GM18499 (cell line): ENCODE measurements around the gene CAMTA1.

ENCODE experiments used
- ATAC-seq: cut with Tn5 transposase; IDR thresholded peaks from one replicate; pipeline ENCODE4 v1.9.1; 2021; ENCODE audit warnings: moderate number of reproducible peaks; ENCODE audit not compliant: insufficient read depth, unreplicated experiment

Gene CAMTA1

DNA sequence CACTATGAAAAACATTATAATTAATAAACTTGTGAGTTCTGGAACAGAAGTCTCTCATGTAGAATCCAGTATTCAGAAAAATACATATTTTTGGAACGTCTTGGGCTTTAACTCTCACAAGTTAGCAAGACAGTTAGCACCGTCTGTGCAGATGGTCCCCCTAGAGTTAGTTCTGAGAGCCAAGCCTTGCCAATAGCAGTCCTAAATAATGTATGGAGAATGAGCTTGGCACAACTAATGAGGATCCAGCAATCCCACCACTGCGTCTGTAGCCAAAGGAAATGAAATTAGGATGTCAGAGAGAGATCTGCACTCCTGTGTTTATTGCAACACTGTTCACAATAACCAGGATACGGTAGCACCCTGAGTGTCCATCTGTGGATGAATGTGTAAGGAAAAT lies 931.3 kb downstream of the CAMTA1 start:
- no peak for ATAC-seq

DNA sequence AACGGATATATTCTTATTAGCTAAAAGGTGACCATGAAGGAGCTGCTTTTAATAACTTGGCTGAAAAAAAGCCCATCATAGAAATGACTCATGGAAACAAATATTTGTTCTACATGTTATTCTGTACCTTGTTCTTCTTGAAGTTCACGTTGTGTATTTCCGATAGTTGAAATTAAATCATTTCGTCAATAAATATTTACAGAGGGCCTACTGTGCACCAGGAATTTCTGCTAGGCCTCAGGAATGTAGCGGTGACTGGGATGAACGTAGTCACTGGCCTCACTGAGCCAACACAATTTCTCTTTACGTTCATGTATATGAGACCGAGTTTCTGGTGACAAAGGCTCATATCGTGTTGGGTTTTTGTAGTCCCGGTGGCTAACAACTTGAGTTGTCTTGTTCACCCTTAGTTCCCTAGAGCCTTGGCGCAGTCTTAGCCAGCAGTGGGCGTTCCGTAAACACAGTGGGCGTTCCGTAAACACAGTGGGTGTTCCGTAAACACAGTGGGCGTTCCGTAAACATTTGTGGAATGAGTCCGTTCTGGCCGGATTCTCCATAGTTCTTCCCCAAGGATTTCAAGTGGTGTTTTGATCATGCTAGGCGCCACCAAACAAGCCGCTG lies 932.6 kb downstream of the CAMTA1 start:
- no peak for ATAC-seq

DNA sequence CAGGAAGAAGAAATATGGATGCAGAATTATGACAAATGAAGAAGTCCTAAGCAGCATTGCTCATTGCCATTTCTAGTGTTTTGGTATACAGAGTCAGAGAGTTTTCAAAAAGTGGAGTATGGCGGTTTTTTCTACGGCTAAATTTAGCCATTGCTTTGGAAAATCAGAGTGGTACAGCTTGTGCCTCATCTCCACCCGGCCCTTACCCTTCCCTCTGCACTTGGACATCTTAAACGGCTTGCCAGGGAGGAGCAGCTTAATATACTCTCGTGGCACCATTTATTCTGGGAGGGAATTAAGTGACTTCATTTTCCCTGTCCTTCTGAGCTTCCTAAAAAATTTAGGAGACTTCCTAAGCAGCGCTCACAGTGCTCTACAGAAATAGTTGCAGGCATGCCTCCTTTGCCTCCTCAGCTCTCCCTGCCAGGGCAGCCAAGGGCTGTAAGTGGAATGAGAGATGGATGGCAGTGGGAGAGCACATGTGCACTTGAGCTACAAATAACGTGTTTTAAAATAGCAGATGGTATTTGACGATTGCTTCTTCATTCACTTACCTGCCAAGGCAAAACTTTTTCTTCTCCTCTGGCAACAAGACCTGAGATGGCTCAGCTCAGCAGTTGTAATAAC lies 934.3 kb downstream of the CAMTA1 start:
- ATAC-seq, result no peak

DNA sequence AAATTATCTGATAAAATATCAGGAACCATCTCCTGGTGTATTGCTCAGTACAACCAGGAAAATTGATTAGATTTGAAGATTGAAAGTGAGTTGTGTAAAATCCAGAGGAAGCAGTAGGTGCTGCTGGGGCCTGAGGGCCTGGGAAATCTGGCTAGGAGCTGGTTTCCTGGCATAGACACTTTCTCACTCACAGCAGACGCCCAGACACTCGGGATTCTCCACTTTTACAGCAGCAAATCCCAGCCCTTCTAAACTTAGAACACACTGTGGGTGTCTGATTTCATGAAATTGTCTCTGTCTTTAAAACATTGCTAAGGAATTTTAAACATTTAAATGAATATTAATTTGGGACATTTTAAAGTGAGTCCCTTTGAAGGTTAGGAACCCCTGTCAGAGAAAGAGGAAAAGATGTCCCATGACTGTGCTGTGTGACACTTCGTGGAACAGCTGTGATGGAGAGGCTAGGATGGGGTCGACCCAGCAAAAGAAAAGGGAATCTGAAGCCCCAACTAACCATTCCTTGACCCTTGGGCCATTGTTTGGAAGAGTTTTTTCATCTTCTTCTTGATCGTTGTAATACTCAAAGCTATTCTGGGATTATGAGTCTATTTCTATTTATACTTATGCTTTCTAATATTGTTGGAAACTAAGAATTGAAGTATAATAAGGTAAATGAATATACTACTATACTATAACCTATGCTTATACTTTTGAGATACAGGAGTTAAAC lies 936.9 kb downstream of the CAMTA1 start:
- ATAC-seq, result no peak

DNA sequence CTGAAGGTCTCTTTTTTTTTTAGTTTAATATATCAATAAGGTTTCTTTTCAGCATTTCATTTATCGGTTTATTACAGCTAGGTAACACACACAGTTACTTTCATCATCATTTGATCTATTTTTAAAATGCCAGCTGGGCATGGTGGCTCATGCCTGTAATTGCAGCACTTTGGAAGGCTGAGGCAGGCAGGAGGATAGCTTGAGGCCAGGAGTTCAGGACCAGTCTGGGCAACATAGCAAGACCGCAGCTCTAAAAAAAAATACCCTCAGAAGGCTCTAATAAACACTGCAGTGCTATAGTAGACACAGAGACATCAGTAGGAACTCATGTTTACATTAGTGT lies 937.4 kb downstream of the CAMTA1 start:
- no peak for ATAC-seq

DNA sequence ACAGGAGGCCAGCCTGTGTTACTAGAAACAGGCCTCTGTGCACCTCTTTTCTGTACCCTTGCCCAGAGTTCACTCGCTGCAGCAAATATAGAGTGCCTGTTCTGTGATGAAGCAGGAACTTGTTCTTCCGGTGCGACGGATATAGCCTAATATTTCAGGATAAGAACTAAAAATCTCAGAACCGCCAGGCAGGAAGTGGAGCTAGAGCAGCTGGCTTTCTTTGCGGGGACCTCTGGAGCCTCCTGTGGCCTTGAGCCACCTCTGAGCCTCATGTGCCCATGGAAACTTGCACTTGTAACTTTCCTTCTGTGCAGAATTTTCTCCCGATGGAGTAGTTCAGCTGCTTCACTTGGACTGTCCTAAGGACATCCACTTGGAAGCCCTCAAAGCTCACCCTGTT lies 941.4 kb downstream of the CAMTA1 start:
- ATAC-seq, result no peak

DNA sequence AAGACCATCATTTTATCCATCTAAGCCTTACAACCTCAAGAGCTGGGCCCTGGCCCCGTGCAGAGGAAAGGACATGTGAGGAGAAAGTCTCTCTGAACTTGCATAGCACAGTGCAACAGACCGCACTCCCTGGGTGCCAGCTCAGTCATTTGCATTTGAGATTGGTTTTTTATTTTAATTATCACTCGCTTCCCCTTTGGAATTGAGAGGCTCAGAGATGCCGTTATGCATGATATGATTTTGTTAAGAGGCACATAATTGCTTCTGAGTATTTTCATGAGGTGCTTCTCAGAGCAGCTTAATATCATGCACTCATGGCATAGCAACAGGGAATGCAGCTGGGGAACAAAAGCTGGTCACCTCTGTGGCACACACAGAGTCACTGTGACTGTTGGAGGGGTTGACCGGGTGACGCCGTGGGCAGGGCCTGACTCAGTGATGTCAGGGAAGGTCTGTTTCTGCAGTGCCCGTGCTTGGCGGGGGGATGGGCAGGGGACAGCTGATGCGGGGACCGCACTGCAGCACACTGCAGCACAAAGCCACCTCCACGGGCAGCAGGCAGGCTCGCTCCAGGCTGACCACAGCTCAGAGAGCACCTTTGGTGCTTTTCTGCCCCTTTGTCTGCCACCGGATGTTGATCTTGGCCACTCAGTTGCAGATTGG lies 942.7 kb downstream of the CAMTA1 start:
- no peak for ATAC-seq

DNA sequence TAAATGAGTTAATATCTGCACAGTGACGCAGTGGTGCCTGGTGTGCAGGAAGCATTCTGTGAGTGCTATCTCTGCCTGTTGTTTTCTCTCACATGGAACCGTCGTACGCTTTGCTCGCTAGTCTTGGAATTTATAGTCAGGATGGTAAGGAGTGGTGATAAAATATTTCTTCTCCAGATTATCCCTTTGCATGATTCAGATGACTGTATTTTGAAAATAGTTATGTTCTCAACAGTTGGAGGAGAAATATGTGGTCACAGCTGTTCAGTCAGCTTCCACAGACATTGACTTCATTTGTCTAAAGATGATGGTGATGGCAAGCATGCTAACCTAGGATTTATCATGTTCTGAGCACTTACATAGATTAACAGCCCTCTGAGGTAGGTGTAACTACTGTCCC lies 944.5 kb downstream of the CAMTA1 start:
- no peak for ATAC-seq

DNA sequence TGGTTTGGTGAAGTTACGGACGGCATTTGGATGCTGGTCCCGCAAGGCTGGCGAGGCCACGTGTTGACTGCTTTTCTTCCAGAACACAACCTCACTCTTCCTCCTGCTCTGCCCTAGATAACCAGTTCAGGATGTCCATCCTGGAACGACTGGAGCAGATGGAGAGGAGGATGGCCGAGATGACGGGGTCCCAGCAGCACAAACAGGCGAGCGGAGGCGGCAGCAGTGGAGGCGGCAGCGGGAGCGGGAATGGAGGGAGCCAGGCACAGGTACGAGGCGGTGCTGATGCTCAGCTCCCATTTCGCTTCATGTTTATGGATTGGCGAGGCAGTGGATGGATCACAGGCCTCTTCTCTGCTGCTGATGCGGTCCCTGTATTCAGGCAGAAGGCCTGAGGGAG lies 947.1 kb downstream of the CAMTA1 start:
- ATAC-seq, result no peak

DNA sequence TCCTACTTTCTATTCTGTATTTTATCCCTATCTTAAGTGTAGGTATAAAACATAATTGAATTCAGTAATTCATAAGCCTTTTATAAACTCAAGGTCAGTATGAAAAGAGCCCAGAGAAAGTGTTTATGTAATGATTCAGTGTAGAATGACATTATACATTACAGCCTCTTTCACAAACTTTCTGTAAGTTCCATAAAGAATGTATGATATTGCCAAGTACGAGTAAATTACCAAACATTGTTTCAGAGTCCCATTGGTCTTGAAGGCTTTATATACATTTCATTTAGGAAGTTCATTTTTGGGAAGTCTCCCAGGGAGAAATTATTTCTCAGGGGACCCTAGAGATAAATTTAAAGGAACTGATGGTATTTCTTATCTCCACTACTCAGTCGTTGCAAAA lies 948.0 kb downstream of the CAMTA1 start:
- ATAC-seq, result no peak

DNA sequence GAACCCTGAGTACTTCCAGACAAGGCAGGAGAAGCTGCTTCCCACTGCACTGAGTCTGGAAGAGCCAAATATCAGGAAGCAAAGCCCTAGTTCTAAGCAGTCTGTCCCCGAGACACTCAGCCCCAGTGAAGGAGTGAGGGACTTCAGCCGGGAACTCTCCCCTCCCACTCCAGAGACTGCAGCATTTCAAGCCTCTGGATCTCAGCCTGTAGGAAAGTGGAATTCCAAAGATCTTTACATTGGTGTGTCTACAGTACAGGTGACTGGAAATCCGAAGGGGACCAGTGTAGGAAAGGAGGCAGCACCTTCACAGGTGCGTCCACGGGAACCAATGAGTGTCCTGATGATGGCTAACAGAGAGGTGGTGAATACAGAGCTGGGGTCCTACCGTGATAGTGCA lies 952.8 kb downstream of the CAMTA1 start:
- no peak for ATAC-seq

DNA sequence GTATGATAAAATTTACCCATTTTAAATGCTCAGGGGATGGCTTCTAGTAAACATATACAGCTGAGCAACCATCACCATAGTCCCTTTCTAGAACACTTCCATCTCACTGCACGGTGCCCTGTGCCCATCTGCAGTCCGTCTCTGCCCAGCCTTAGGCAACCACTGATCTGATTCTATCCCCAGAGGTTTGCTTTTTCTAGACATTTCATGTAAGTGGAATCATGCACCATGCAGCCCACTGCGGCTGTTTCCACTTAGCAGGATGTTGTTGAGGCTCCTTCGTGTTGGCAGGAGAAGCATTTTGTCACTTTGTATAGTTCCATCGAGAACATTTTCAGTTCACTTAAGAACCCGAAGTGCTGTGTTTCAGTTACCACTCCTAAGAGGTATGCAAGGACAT lies 958.1 kb downstream of the CAMTA1 start:
- no peak for ATAC-seq

DNA sequence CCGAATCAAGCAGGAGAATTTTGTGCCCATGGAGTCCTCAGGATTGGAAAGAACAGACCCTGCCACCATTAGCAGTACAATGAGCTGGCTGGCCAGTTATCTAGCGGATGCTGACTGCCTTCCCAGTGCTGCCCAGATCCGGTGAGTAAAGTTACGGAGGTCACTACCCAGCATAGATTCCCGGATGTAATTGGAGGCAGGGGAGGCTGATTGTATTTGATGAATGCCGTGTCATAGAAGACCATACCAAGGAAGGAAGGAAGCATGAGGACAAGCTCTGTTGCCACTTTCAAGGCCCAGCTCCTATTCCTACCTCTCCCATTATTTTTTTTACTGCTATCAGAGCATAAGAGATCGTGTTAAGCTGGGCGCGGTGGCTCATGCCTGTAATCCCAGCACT lies 959.6 kb downstream of the CAMTA1 start:
- ATAC-seq, result no peak

DNA sequence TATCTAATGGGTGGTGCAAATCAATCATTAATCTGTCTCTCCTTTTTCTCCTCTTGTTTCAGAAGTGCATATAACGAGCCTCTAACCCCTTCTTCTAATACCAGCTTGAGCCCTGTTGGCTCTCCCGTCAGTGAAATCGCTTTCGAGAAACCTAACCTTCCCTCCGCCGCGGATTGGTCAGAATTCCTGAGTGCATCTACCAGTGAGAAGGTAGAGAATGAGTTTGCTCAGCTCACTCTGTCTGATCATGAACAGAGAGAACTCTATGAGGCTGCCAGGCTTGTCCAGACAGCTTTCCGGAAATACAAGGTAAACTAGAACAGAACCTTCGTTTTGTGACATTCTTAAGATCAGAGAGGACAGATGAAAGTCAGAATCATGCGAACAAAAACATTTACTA lies 960.5 kb downstream of the CAMTA1 start:
- ATAC-seq, result no peak

DNA sequence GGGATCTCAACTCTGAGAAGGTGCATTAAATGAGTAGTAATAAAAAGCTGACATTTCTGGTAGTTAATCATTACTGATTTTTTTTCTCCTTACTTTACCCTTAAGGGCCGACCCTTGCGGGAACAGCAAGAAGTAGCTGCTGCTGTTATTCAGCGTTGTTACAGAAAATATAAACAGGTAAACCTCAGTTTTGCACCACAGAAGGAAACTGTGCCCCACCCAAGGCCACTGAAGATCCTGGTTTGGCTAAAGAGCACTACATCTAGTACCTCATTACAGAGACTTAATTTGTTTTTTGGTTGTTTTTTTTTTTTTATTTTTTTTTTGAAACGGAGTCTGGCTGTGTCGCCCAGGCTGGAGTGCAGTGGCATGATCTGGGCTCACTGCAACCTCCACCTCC lies 962.4 kb downstream of the CAMTA1 start:
- no peak for ATAC-seq

DNA sequence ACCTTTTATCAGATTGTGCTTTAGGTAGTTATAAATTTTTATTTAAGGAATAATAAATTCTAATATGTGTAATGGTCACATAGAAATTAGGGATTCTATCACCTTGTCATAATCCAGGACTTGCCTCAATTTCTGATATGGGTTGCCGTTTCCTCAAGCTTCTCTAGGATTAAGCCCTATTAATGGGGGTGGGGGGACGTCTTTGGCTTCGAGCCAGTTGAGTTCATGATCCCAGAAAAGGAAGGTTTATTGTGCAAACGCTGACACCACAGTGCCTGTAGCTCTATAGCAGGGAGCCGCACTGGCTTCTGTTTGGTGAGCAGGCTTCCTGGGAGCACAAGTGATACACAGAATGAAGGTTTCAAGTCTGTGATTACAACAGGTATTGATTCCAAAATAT lies 963.9 kb downstream of the CAMTA1 start:
- ATAC-seq, result no peak

DNA sequence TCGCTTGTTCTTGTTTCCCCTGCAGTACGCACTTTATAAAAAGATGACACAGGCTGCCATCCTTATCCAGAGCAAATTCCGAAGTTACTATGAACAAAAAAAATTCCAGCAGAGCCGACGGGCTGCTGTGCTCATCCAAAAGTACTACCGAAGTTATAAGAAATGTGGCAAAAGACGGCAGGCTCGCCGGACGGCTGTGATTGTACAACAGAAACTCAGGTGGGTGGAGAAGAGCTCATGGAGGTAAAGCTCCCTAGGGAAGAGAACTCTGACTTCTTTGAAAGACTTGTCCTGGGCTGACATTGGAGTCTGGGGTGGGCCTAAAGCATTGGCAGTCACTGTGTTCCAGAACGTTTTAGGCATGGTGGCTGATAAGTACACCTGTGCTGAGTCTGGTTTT lies 965.9 kb downstream of the CAMTA1 start:
- ATAC-seq, result no peak

DNA sequence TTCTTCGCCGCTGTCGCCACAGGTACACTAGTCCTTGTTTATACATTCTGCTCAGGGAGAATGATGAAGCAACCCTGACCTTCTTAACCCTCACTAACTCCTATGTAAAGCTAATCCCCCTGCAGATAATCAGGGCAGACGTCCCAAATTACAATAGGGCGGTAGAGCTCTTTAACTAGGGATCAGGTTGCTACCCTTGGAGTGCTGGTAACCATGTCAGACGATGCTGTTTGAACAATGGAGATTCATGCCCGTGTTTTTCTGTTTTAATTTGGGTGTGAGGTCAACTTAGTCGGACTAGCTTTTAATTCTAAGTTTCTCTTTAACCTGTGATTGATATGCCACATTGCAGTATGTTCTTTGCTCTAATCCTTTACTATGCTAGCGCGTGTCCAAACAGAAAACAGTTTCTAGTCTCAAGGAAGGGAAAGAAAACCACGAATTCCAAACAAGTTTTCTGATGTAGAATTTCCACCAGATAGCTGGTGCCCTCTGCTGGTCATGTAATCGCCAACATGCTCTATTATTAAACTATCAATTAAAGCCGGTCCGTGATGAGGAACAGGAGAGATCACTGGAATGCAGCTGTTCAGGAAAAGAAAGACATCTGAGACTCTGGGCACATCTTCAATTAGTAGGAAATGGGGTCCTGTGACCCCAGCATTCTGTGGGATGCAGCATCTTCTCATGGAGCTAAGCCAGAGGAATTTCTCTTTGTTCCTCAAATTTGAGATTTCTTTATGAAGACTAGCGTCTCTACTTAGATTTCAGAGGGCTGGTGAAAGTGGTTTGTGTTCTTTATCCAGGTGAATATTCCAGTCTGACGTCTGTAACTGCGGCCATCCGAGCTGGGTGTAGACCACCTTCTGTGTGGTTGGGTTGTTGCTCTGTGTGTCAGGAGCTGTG lies 967.5 kb downstream of the CAMTA1 start:
- no peak for ATAC-seq

DNA sequence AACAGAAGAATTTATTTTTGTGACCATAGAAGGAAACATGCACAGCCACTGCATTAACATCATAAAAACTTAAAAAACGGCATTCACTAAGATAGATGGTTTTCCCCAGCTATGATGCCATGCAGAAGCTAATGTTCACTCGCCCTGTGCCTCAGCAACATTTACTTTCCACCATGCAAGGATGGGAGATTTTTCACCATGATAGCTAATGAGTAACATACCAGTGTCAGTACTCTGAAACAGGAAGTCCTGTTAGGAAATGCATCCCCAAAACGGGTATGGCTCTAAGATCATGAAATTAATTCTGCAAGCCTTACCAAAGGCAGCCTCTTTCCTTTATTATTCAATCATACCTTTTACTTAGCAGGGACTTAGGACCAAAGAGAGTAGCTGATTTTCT lies 968.4 kb downstream of the CAMTA1 start:
- ATAC-seq, result no peak

DNA sequence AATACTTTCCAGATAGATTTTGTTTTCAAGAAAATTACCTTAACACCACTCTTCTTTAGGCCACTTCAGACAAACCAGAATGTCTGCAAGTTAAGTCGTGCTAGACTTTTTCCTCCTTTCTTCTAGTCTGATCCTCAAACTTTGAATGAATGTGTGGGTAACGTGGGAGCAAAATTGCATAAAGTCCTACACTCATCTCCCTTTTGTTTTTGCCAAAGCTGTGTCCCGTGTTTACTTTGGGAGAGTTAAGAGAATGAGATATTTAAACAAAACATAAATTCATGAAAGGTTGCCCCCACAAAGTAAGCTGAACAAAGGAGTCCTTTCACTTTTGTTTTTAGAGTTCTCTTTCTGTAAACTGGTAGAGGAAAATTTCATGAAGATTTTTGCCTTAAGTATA lies 969.0 kb downstream of the CAMTA1 start:
- ATAC-seq, result no peak

DNA sequence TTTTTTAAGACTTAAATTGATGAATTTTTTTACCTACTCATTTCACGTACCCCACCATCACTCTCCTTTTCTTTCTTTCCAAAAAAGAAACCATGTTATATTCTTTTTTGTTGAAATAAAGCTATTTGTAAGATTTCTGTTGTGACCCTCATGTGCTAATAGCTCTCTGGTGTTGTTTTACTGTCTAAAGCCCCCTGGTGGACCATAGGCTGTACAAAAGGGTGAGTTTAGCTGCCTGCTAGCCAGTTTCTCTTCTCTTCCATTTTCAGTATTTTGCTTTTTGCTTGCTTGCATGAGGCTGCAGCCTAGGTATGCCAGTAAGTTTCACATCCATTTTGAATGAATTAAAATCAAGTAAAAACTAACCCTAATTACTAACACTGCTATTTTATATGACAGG lies 970.2 kb downstream of the CAMTA1 start:
- no peak for ATAC-seq
